Uterus (tissue), 4 donors: Measurements from ENCODE around the gene DLGAP1. TPM values are rescaled to one million over a fixed set of nuclear protein-coding genes. Genes with fewer than 3 reads are reported as not detected.

ENCODE experiments used
- DNase-seq, 2 donors: peaks; one replicate each; pipeline ENCODE4 v3.0.0-alpha.2; 2019 to 2020
- H3K27ac ChIP-seq, 2 donors: fragments of 200-600 bp; sonication (generic); 1 replicate in 1 of 2; 2 replicates in 1 of 2; pipeline ENCODE4 v1.5.1; 2016 to 2018
- H3K27me3 ChIP-seq, 2 donors: fragments of 200-600 bp; sonication (generic); one replicate each; pipeline ENCODE4 v1.5.1; 2018 to 2019; ENCODE audit warnings: control low read depth in 1 of 2
- H3K36me3 ChIP-seq, 2 donors: fragments of 200-600 bp; sonication (generic); one replicate each; pipeline ENCODE4 v1.5.1; 2019; ENCODE audit warnings: control low read depth in 1 of 2
- H3K4me1 ChIP-seq, 2 donors: fragments of 200-600 bp; sonication (generic); one replicate each; pipeline ENCODE4 v1.5.1; 2018 to 2019; ENCODE audit warnings: control low read depth in 1 of 2
- H3K4me3 ChIP-seq, 2 donors: fragments of 200-600 bp; sonication (generic); 1 replicate in 1 of 2; 2 replicates in 1 of 2; pipeline ENCODE4 v1.5.1; 2018 to 2019; ENCODE audit warnings: mild to moderate bottlenecking in 1 of 2
- H3K9me3 ChIP-seq, 2 donors: fragments of 200-600 bp; sonication (generic); one replicate each; pipeline ENCODE4 v1.5.1; 2019; ENCODE audit warnings: control low read depth in 1 of 2
- POLR2A ChIP-seq, 2 donors: fragments of 450-650 bp; IDR thresholded peaks; one replicate each; pipeline ENCODE4 v1.6.1; 2016; ENCODE audit warnings: antibody characterized with exemption in 2 of 2, mild to moderate bottlenecking in 1 of 2, moderate library complexity in 1 of 2
- intact Hi-C: fragments of 100-400 bp; cut with DNase I; formaldehyde crosslinking; loops from one replicate; pipeline ENCODE4 v1.15.1; 2023; ENCODE audit warnings: low total_unique reads
- total RNA-seq, 4 donors: library from RNA; depleted of rRNA in 3 of 4; stranded (reverse); fragments of >200 nt in 3 of 4; gene quantifications; one replicate each; pipeline versions ENCODE4 v1.1.0 to v1.2.4, GENCODE V29; 2014 to 2023
- TF ChIP-seq, protein P1 (sequence below), 4 experiments: fragments of 200-600 bp in 2 of 4; fragments of 450-650 bp in 2 of 4; sonication (generic) in 2 of 4; IDR thresholded peaks; one replicate each; pipeline ENCODE4 v1.5.1; 2016 to 2019; ENCODE audit warnings: antibody characterized with exemption in 4 of 4, mild to moderate bottlenecking in 2 of 4, moderate library complexity in 1 of 4
- donor health status: DM: yes; HTN: yes; CAD: no.

DLGAP1 gene
- total RNA-seq, 4 donors from 2014 or later = 1.0 to 9.6 (median 3.3) TPM

DNA sequence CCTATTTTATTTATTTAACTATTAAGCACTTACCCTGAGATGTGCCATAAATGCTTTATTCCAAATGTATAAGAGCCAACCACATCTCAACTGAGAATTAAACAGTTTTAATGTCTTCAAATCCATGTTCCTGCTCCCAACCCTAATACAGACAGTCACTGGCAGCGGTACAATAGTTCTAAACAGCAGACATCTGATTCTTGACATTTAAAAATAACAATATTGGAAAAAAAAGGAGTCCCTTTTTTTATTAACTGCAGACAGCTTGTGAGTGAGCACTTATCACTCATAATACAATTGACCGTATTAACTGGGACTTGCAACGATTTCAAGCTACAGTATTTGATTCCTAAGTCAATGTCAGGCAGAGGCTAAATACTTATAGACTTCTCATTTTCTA is 580.5 kb downstream of the DLGAP1 start:
- Histone ChIP-seq H3K9me3 (no peaks in the 10 kb centered on the region), H3K4me1 (no peaks in the 10 kb centered on the region), H3K4me3 (no peak overlapping the region), H3K27ac (no peak overlapping the region), H3K36me3 (no peaks in the 10 kb centered on the region), H3K27me3 (no peaks in the 10 kb centered on the region)
- intact Hi-C loops = no loop called here
- no peak for TF ChIP-seq POLR2A (IDR thresholded peaks at IDR 0.05)
- TF ChIP-seq, protein P1, sequence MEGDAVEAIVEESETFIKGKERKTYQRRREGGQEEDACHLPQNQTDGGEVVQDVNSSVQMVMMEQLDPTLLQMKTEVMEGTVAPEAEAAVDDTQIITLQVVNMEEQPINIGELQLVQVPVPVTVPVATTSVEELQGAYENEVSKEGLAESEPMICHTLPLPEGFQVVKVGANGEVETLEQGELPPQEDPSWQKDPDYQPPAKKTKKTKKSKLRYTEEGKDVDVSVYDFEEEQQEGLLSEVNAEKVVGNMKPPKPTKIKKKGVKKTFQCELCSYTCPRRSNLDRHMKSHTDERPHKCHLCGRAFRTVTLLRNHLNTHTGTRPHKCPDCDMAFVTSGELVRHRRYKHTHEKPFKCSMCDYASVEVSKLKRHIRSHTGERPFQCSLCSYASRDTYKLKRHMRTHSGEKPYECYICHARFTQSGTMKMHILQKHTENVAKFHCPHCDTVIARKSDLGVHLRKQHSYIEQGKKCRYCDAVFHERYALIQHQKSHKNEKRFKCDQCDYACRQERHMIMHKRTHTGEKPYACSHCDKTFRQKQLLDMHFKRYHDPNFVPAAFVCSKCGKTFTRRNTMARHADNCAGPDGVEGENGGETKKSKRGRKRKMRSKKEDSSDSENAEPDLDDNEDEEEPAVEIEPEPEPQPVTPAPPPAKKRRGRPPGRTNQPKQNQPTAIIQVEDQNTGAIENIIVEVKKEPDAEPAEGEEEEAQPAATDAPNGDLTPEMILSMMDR (IDR thresholded peaks at IDR 0.05) = no peak
- DNase-seq = no peak

DNA sequence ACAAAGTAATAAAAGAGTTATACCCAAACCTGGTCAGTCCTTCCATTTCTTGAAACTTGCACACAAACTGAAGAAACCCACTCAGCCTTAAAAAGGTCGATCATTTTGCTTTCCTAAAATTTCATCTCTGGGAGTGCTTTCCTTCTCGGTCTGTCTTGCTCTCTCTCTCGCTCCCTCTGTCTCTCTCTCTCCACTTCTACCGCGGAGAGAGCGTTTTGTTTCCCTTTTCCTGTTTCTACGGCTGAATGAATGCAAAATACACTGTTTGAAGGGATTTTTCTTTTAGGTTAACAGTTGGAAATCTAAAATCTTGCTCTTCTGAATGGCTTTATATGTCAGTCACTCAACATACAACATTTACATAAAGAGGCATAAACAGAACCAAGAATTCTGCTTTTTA is 581.0 kb downstream of the DLGAP1 start:
- no peaks in the 10 kb centered on the region for H3K36me3 ChIP-seq
- no peak for DNase-seq
- H3K4me1 ChIP-seq = no peaks in the 10 kb centered on the region
- no peaks in the 10 kb centered on the region for H3K9me3 ChIP-seq
- no peak for TF ChIP-seq POLR2A (IDR thresholded peaks at IDR 0.05)
- TF ChIP-seq, protein P1 (IDR thresholded peaks at IDR 0.05) = no peak
- no peak overlapping the region for H3K4me3 ChIP-seq
- intact Hi-C loops = no loop called here
- H3K27ac ChIP-seq = no peak overlapping the region
- H3K27me3 ChIP-seq = no peaks in the 10 kb centered on the region

DNA sequence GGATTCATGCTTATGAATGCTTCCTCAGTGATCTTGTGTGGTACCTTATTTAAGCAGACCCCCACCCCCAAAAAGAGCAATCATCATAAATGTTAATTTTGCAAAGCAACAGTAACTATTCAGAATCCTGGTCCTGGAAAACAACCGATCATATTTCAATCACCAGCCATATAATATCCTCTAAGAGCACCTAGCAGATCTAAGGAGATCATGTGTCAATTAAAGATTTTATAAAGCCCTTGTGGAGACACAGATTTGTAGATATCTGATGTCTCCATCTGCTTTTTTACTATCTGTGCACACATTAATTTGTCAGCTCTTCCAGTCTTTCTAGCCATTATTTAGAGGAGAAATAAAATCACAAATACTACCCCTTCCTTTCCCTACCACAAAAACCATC is 581.4 kb downstream of the DLGAP1 start:
- Histone ChIP-seq H3K9me3 (no peaks in the 10 kb centered on the region), H3K4me1 (no peaks in the 10 kb centered on the region), H3K27ac (no peak overlapping the region), H3K36me3 (no peaks in the 10 kb centered on the region), H3K4me3 (no peak overlapping the region), H3K27me3 (no peaks in the 10 kb centered on the region)
- intact Hi-C loops = no loop called here
- no peak for TF ChIP-seq POLR2A (IDR thresholded peaks at IDR 0.05)
- TF ChIP-seq, protein P1 (IDR thresholded peaks at IDR 0.05) = no peak
- DNase-seq = no peak

DNA sequence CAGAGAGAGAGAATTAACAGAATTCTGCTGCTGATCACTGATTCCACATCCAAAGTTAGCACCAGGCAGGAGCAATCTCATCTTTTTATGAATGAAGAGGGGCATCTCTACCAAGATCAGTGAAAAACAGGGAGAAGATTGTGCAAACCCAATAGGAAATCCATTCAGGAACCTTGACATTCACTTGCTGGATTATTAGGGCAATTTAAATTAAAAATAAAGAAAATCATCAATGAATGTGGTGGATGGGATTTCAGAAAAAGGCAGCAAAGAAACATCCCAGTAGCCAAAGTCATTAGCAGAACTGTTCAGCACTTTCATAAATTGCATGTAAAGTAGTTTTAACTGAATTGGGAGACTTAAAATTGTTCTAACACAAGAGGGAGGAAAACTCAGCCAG is 581.9 kb downstream of the DLGAP1 start:
- H3K27ac ChIP-seq = no peak overlapping the region
- TF ChIP-seq, protein P1 (IDR thresholded peaks at IDR 0.05) = no peak
- TF ChIP-seq POLR2A (IDR thresholded peaks at IDR 0.05) = no peak
- no peaks in the 10 kb centered on the region for H3K27me3 ChIP-seq
- H3K4me3 ChIP-seq = no peak overlapping the region
- H3K9me3 ChIP-seq = no peaks in the 10 kb centered on the region
- DNase-seq = no peak
- H3K4me1 ChIP-seq = no peaks in the 10 kb centered on the region
- intact Hi-C loops = no loop called here
- no peaks in the 10 kb centered on the region for H3K36me3 ChIP-seq

DNA sequence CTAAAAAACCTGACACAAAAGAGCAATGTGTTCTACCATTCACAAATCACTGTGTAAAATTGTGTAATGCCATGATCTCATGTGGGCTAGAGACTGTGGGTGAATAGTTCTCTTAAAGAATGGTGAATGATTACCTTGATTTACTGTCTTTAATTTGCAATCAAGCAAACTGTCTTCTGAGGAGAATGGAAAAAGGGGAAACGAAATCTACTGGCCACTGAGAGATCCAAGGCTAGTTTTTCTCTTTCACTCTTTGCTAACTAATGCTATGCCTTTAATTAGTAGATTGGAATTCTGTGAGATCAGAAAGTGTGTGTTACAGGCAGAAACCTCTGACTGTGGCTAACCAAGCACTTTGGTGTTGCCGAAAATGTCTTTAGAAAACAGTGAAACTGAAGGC is 582.5 kb downstream of the DLGAP1 start:
- Histone ChIP-seq H3K4me1 (no peaks in the 10 kb centered on the region), H3K9me3 (no peaks in the 10 kb centered on the region), H3K4me3 (no peak overlapping the region), H3K27ac (no peak overlapping the region), H3K27me3 (no peaks in the 10 kb centered on the region), H3K36me3 (no peaks in the 10 kb centered on the region)
- no peak for DNase-seq
- TF ChIP-seq POLR2A (IDR thresholded peaks at IDR 0.05) = no peak
- TF ChIP-seq, protein P1 (IDR thresholded peaks at IDR 0.05) = no peak
- intact Hi-C loops = no loop called here
